Neural cell (in vitro differentiated cells): ENCODE measurements around the gene VPS50. TPM values are rescaled to one million over a fixed set of nuclear protein-coding genes. Genes with fewer than 3 reads are reported as not detected.

Experiments
- H2AFZ ChIP-seq: fragments of 200-600, 300-800 bp; sonication (generic), shearing (Covaris generic); 2 replicates; pipeline ENCODE4 v1.6.0; 2014; ENCODE audit warnings: low read depth, mild to moderate bottlenecking, antibody characterized with exemption, low read length, moderate library complexity
- H3F3A ChIP-seq: fragments of 200-600 bp; shearing (Covaris generic); 2 replicates; pipeline ENCODE4 v1.6.1; 2016; ENCODE audit warnings: mild to moderate bottlenecking, moderate library complexity, mixed read lengths, antibody characterized with exemption, low read length; ENCODE audit not compliant: insufficient read depth, poor library complexity, severe bottlenecking
- H3K27ac ChIP-seq: fragments of 200-600, 300-800 bp; sonication (generic), shearing (Covaris generic); 2 replicates; pipeline ENCODE4 v1.5.1; 2014; ENCODE audit warnings: mild to moderate bottlenecking, low read length, moderate library complexity
- H3K27me3 ChIP-seq: fragments of 300-800, 200-600 bp; sonication (generic), shearing (Covaris generic); 2 replicates; pipeline ENCODE4 v1.6.0; 2014; ENCODE audit warnings: mild to moderate bottlenecking, low read depth, low read length, moderate library complexity; ENCODE audit not compliant: insufficient read depth
- H3K36me3 ChIP-seq: fragments of 300-800, 200-600 bp; sonication (generic), shearing (Covaris generic); 2 replicates; pipeline ENCODE4 v1.5.1; 2014; ENCODE audit warnings: mild to moderate bottlenecking, antibody characterized with exemption, low read length, moderate library complexity; ENCODE audit not compliant: insufficient read depth
- H3K4me2 ChIP-seq: fragments of 300-800, 200-600 bp; sonication (generic), shearing (Covaris generic); 2 replicates; pipeline ENCODE4 v1.6.0; 2014; ENCODE audit warnings: mild to moderate bottlenecking, low read length
- H3K4me3 ChIP-seq: fragments of 300-800, 200-600 bp; sonication (generic), shearing (Covaris generic); 2 replicates; pipeline ENCODE4 v1.5.1; 2014; ENCODE audit warnings: mild to moderate bottlenecking, low read length, moderate library complexity
- H3K79me2 ChIP-seq: fragments of 200-600 bp; shearing (Covaris generic); replicated peaks from 2 replicates; pipeline ENCODE4 v1.6.0; 2014; ENCODE audit warnings: mild to moderate bottlenecking, low read length, moderate library complexity; ENCODE audit not compliant: insufficient read depth
- H3K9ac ChIP-seq: fragments of 300-800, 200-600 bp; sonication (generic), shearing (Covaris generic); 2 replicates; pipeline ENCODE4 v1.6.1; 2016; ENCODE audit warnings: mild to moderate bottlenecking, low read length, mixed read lengths
- H3K9me2 ChIP-seq: fragments of 200-600 bp; shearing (Covaris generic); 2 replicates; pipeline ENCODE4 v1.6.1; 2016; ENCODE audit warnings: mild to moderate bottlenecking, low read length, mixed read lengths; ENCODE audit not compliant: insufficient read depth
- H3K9me3 ChIP-seq: fragments of 200-600, 300-800 bp; sonication (generic), shearing (Covaris generic); 2 replicates; pipeline ENCODE4 v1.6.1; 2016; ENCODE audit warnings: mild to moderate bottlenecking, mixed run types, low read length, moderate library complexity, mixed read lengths
- H4K20me1 ChIP-seq: fragments of 200-600 bp; shearing (Covaris generic); 2 replicates; pipeline ENCODE4 v1.6.1; 2016; ENCODE audit warnings: mild to moderate bottlenecking, mixed run types; ENCODE audit not compliant: insufficient read depth
- EP300 ChIP-seq: fragments of 450-650 bp; conservative IDR thresholded peaks from 2 replicates; pipeline ENCODE4 v1.6.1; 2014; ENCODE audit warnings: antibody characterized with exemption, mild to moderate bottlenecking, moderate library complexity; ENCODE audit not compliant: poor library complexity, severe bottlenecking
- EZH2 ChIP-seq: fragments of 200-600, 300-800 bp; shearing (Covaris generic), sonication (generic); IDR thresholded peaks from 2 replicates; pipeline ENCODE4 v1.6.1; 2014; ENCODE audit warnings: antibody characterized with exemption, low read length, borderline replicate concordance, mild to moderate bottlenecking; ENCODE audit not compliant: insufficient read depth, poor library complexity, severe bottlenecking
- MXI1 ChIP-seq: fragments of 450-650 bp; conservative IDR thresholded peaks from 2 replicates; pipeline ENCODE4 v1.6.1; 2014; ENCODE audit warnings: antibody characterized with exemption, mild to moderate bottlenecking; ENCODE audit not compliant: poor library complexity, severe bottlenecking
- POLR2AphosphoS5 ChIP-seq: IDR thresholded peaks from 2 replicates; pipeline ENCODE4 v1.6.1; 2012
- RAD21 ChIP-seq: fragments of 450-650 bp; conservative IDR thresholded peaks from 2 replicates; pipeline ENCODE4 v1.6.1; 2014; ENCODE audit warnings: antibody characterized with exemption, mild to moderate bottlenecking, moderate library complexity
- SMC3 ChIP-seq: fragments of 450-650 bp; conservative IDR thresholded peaks from 2 replicates; pipeline ENCODE4 v1.6.1; 2014; ENCODE audit warnings: antibody characterized with exemption, mild to moderate bottlenecking, moderate library complexity; ENCODE audit not compliant: poor library complexity
- TAF1 ChIP-seq: IDR thresholded peaks from 2 replicates; pipeline ENCODE4 v1.6.1; 2012; ENCODE audit warnings: low read depth
- polyA plus RNA-seq: library from polyadenylated mRNA; depleted of rRNA; stranded (reverse); fragments of >200 nt; gene quantifications from 2 replicates; pipeline ENCODE4 v1.2.3, GENCODE V29; 2014
- TF ChIP-seq, protein P1 (sequence below): fragments of 450-650 bp; IDR thresholded peaks from 2 replicates; pipeline ENCODE4 v1.5.1; 2014; ENCODE audit warnings: antibody characterized with exemption, mild to moderate bottlenecking, moderate library complexity; ENCODE audit not compliant: poor library complexity, severe bottlenecking
- TF ChIP-seq, protein P2 (sequence below): IDR thresholded peaks from 2 replicates; pipeline ENCODE4 v1.6.1; 2012; ENCODE audit warnings: borderline replicate concordance

The VPS50 gene
- polyA plus RNA-seq, 1 donor from 2014 or later, result 58.2 TPM

DNA sequence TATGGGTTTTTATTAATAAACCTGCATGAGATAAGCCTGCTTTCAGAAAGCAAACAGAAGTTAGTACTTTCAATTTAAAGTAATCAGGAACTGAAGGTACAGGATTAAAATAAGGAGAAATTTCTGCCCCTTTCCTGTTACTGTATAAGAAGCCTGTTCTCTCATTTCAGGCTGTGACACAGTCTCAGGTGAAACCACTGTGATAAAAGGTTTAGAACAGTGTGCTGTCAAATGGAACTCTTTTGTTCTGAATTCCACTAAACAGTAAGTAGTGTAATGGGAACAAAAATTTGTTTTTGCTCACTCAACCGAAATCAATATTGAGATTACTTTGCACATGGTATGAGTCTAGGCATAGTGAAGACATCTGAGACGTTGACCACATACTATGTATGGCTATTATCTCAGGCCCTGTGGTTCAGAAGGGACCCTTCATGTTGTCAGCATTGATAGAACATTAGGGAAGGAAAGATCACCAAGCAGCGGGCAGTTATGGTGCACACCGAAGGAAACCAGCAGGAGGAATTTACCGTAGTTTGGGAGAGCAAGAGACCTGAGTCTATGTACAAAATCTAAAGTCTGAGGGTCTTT, 20.8 kb upstream of the VPS50 start:
- no peaks in the 10 kb centered on the region for H3K79me2 ChIP-seq
- no peak for TF ChIP-seq POLR2AphosphoS5
- TF ChIP-seq, protein P1, sequence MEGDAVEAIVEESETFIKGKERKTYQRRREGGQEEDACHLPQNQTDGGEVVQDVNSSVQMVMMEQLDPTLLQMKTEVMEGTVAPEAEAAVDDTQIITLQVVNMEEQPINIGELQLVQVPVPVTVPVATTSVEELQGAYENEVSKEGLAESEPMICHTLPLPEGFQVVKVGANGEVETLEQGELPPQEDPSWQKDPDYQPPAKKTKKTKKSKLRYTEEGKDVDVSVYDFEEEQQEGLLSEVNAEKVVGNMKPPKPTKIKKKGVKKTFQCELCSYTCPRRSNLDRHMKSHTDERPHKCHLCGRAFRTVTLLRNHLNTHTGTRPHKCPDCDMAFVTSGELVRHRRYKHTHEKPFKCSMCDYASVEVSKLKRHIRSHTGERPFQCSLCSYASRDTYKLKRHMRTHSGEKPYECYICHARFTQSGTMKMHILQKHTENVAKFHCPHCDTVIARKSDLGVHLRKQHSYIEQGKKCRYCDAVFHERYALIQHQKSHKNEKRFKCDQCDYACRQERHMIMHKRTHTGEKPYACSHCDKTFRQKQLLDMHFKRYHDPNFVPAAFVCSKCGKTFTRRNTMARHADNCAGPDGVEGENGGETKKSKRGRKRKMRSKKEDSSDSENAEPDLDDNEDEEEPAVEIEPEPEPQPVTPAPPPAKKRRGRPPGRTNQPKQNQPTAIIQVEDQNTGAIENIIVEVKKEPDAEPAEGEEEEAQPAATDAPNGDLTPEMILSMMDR, result no peak
- no peak for TF ChIP-seq EZH2
- no peak for TF ChIP-seq SMC3
- no peak for TF ChIP-seq TAF1
- no peak for TF ChIP-seq MXI1
- TF ChIP-seq, protein P2, sequence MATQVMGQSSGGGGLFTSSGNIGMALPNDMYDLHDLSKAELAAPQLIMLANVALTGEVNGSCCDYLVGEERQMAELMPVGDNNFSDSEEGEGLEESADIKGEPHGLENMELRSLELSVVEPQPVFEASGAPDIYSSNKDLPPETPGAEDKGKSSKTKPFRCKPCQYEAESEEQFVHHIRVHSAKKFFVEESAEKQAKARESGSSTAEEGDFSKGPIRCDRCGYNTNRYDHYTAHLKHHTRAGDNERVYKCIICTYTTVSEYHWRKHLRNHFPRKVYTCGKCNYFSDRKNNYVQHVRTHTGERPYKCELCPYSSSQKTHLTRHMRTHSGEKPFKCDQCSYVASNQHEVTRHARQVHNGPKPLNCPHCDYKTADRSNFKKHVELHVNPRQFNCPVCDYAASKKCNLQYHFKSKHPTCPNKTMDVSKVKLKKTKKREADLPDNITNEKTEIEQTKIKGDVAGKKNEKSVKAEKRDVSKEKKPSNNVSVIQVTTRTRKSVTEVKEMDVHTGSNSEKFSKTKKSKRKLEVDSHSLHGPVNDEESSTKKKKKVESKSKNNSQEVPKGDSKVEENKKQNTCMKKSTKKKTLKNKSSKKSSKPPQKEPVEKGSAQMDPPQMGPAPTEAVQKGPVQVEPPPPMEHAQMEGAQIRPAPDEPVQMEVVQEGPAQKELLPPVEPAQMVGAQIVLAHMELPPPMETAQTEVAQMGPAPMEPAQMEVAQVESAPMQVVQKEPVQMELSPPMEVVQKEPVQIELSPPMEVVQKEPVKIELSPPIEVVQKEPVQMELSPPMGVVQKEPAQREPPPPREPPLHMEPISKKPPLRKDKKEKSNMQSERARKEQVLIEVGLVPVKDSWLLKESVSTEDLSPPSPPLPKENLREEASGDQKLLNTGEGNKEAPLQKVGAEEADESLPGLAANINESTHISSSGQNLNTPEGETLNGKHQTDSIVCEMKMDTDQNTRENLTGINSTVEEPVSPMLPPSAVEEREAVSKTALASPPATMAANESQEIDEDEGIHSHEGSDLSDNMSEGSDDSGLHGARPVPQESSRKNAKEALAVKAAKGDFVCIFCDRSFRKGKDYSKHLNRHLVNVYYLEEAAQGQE, result no peak
- TF ChIP-seq EP300, result no peak
- H3K27me3 ChIP-seq, result no peaks in the 10 kb centered on the region
- no peak overlapping the region for H3K4me3 ChIP-seq
- no peak overlapping the region for H3K9ac ChIP-seq
- no peaks in the 10 kb centered on the region for H4K20me1 ChIP-seq
- H3K9me3 ChIP-seq, result no peaks in the 10 kb centered on the region
- no peak overlapping the region for H3K4me2 ChIP-seq
- H3K27ac ChIP-seq, result no peak overlapping the region
- H3K36me3 ChIP-seq, result no peaks in the 10 kb centered on the region
- H2AFZ ChIP-seq, result no peak overlapping the region
- H3K9me2 ChIP-seq, result no peaks in the 10 kb centered on the region
- no peaks in the 10 kb centered on the region for H3F3A ChIP-seq

DNA sequence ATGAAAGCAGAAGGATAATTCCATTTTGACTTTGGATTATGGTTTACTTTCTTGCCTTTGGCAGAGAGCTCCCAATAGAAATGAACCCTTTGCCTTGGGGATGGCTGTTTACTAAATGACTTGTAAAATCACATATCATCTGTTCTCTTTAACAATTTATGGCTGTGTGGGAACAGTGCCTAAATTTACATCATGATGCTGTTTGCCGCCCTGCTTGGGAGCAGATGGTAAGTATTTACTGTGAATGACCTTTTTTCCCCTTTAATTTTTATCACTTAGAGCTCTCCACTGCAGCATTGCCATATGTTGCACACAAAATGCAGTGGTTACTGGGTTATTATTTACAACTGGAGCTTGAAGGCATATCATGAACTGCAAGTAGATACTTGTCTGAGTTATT, 19.3 kb upstream of the VPS50 start:
- H3K9me3 ChIP-seq, result no peaks in the 10 kb centered on the region
- no peak overlapping the region for H3K9ac ChIP-seq
- H3K27me3 ChIP-seq, result no peaks in the 10 kb centered on the region
- H4K20me1 ChIP-seq, result no peaks in the 10 kb centered on the region
- no peak overlapping the region for H2AFZ ChIP-seq
- TF ChIP-seq RAD21 (no peak), MXI1 (no peak), SMC3 (no peak), EZH2 (no peak), POLR2AphosphoS5 (no peak), EP300 (no peak), TAF1 (no peak)
- TF ChIP-seq, protein P2, result no peak
- TF ChIP-seq, protein P1, result no peak
- no peak overlapping the region for H3K27ac ChIP-seq
- H3K9me2 ChIP-seq, result no peaks in the 10 kb centered on the region
- no peaks in the 10 kb centered on the region for H3F3A ChIP-seq
- no peaks in the 10 kb centered on the region for H3K36me3 ChIP-seq
- H3K79me2 ChIP-seq, result no peaks in the 10 kb centered on the region
- no peak overlapping the region for H3K4me2 ChIP-seq
- no peak overlapping the region for H3K4me3 ChIP-seq
